Fibroblast of the aortic adventitia (primary cell): ENCODE data around the gene KIF26B. TPM values are rescaled to one million over a fixed set of nuclear protein-coding genes. Genes with fewer than 3 reads are reported as not detected.
"Not testable (repeated sequence)": the region's sequence is repeated elsewhere in the genome, so short reads cannot be mapped to it uniquely, and the experiment has no call there.

ENCODE experiments used
- DNase-seq: peaks from one replicate; pipeline ENCODE4 v3.0.0-alpha.2; 2010; ENCODE audit warnings: low read depth
- H3K4me3 ChIP-seq: 2 replicates; pipeline ENCODE4 v1.5.1; 2011; ENCODE audit warnings: low read depth, mild to moderate bottlenecking, control low read depth, low read length, moderate library complexity
- total RNA-seq: library from RNA; depleted of rRNA; stranded (reverse); fragments of >200 nt; gene quantifications from 2 replicates; pipeline ENCODE4 v1.2.3, GENCODE V29; 2012; ENCODE audit warnings: low replicate concordance
- TF ChIP-seq, protein P1 (sequence below): IDR thresholded peaks from 2 replicates; pipeline ENCODE4 v1.5.1; 2011; ENCODE audit warnings: mild to moderate bottlenecking, low read length, control low read depth, inconsistent platforms; ENCODE audit not compliant: insufficient read depth

Gene KIF26B
- total RNA-seq, 1 donor = 4.6 TPM

DNA sequence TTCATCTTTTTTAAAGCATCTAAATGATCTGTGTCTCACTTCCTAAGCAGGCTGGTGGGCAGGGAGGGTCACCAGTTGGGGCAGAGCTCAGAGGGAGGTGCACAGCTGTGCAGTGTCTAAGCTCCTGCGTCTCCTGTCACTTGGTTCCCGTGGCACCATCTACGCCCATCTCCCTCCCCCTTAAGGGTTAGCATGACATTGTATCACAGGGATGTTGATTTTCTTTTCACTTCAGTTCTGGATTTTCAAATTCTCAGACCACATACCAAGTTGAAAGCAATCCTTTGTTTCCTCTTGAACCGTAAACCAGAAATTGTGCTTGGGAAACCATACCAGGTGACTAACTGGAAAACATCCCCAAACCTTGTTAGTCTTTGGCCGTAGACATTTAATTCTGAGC lies 187.0 kb downstream of the KIF26B start:
- TF ChIP-seq, protein P1, sequence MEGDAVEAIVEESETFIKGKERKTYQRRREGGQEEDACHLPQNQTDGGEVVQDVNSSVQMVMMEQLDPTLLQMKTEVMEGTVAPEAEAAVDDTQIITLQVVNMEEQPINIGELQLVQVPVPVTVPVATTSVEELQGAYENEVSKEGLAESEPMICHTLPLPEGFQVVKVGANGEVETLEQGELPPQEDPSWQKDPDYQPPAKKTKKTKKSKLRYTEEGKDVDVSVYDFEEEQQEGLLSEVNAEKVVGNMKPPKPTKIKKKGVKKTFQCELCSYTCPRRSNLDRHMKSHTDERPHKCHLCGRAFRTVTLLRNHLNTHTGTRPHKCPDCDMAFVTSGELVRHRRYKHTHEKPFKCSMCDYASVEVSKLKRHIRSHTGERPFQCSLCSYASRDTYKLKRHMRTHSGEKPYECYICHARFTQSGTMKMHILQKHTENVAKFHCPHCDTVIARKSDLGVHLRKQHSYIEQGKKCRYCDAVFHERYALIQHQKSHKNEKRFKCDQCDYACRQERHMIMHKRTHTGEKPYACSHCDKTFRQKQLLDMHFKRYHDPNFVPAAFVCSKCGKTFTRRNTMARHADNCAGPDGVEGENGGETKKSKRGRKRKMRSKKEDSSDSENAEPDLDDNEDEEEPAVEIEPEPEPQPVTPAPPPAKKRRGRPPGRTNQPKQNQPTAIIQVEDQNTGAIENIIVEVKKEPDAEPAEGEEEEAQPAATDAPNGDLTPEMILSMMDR = no peak
- no peak overlapping the region for H3K4me3 ChIP-seq
- no peak for DNase-seq

DNA sequence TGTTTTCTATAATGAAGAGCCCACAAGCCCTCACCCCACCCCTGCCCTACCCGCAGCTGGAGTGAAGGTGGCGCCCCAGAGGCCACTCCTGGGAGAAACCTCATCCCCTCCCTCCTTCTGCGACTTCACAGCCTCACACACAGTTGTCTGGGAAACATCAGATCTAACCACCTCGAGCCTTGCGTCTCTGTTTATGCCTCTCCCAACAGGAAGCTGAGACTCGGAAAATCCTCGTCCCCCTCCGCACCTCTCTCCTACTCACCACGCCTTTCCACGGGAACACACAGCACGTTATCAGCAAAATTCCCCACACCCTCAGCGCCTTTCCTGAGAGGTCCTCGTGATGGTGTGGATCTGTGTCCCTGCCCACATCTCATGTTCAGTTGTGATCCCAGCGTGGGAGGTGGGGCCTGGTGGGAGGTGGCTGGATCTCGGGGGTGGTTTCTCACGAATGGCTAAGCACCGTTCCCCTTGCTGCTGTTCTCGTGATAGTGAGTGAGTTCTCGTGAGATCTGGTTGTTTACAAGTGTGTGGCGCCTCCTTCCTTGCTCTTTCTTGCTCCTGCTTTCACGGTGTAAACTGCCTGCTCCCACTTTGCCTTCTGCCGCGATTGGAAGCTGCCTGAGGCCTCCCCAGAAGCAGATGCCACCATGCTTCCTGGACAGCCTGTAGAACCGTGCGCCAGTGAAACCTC lies 190.6 kb downstream of the KIF26B start:
- TF ChIP-seq, protein P1 = no peak
- no peak for DNase-seq

DNA sequence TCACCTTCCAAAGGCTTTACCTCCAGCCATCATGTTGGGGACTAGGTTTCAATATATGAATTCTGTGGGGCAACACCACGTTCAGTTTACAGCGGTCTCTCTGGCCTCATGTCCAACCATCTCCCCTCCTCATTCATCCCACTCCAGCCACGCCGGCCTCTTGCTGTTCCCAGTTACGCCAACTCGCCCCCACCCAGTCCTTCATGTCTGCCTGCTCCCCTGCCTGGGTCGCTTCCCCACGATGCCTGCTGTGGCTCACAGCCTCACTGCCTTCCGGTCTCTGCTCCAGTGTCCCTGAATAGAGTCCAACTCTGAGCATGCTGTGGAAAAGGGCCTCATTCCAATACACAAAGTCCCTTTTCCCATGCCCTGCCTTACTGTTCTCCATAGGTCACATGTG lies 193.8 kb downstream of the KIF26B start:
- TF ChIP-seq, protein P1 = no peak
- H3K4me3 ChIP-seq = no peak overlapping the region
- DNase-seq = no peak

More for the DNA sequence above, 190.6 kb downstream of the KIF26B start:
- H3K4me3 ChIP-seq = no peak overlapping the region

DNA sequence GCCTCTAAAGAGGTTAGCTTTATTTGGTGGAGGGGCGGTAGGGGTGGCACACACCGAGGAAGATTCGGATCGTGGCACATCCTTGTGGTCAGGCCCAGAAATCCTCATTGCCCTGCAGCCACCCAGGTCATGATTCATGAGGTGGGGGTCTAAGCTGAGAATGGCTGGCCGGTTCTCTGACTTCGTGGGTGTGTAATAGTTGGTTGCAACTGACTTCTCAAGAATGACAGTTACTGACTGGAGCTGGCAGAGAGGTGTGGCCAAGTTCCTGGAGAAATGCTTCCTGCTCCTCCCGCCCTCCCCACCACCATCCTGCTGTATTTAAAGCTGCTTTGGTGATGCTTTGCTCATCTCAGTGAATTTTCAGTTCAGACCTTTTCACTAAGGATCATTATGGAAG lies 198.6 kb downstream of the KIF26B start:
- H3K4me3 ChIP-seq = no peak overlapping the region
- TF ChIP-seq, protein P1 = no peak
- no peak for DNase-seq

DNA sequence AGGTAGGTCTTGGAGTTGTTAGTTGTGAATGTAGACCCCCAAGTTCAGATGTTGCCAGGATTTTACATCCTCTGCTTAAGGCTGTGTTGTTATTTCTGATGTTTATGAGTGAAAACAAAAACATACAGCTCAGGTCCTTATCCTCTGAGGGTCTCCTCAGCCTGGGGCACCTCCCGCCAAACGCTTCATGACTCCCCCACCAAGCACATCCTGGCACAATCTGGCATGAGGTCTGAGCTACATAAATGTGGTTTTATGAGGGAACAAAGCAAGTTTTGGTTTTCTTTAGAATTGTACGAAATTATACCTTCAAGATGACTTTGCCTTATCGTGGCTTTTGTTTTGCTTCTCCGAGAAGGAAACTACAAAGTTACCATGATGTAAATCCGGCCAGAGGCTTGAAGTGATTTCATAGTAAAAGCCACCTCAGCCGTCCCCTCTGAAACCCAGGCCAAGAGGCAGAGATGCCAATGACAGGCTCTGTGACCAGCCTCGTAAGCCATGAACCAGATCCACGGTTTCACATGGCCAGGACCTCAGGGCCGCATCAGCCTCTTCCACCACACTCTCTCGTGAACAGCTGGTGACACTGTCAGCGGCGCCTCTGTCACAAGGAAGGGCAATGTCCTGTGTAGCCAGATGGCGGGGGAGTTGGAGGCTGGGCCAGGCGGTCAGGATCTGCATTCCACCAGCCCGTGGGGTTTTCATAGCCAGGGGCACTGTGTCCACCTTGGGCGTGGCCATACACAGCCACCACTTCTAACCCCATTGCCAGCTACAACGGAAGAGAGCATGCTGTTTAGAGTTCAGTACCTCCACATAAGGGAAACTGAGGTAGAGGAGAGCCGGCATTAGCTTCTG lies 199.4 kb downstream of the KIF26B start:
- no peak overlapping the region for H3K4me3 ChIP-seq
- no peak for DNase-seq
- TF ChIP-seq, protein P1 = no peak

DNA sequence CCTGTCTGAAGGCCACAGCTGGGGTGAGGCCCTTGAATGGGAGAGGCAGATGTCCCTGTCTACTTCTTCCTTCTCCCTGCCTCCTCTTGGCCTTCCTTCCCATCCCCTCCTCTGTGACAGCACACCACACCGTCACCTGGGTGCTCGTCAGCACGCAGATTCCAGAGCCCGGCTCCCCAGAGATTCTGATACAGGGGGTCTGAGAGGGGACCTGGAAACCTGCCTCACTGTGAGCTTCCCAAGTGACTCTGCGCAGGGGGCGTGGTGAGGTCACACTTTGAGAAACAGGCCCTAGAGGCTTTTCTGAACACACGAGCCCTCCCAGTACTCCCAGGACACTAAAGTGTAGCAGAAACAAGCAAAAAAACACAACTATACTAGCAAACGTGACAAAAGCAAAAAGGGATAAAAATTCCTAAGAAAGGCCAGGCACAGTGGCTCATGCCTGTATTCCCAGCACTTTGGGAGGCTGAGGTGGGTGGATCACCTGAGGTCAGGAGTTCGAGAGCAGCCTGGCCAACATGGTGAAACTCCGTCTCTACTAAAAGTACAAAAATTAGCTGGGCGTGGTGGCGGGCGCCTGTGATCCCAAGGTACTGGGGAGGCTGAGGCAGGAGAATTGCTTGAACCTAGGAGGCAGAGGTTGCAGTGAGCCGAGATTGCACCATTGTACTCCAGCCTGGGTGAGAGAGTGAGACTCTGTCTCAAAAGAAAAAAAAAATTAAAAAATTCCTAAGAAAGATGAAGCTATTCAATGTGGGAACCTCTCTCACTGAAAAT lies 201.3 kb downstream of the KIF26B start:
- DNase-seq, H3K4me3 ChIP-seq: not testable (repeated sequence)
